Epidermal melanocyte (primary cell): ENCODE measurements around the gene ADM.
"Not testable (repeated sequence)": the region's sequence is repeated elsewhere in the genome, so short reads cannot be mapped to it uniquely, and the experiment has no call there.

Source experiments
- DNase-seq: peaks from one replicate; pipeline ENCODE4 v3.0.0; 2011; ENCODE audit warnings: low spot score; ENCODE audit not compliant: insufficient read length

ADM gene

GRCh38 chr11:10304495-10305261 is at the start of gene ADM:
Gene ADM, plus strand, starts transcription at chr11:10305073. Its CDS starts 628 bp downstream, at chr11:10305701.
- peak; percentile 65 for DNase-seq

- no peak for DNase-seq
Observed at GRCh38 chr11:10255388-10256125, 49.3 kb upstream of the ADM start.

GRCh38 chr11:10257478-10257877 is 47.4 kb upstream of the ADM start:
- no peak for DNase-seq

- DNase-seq: no peak
Observed at GRCh38 chr11:10261821-10262220, 43.1 kb upstream of the ADM start.

GRCh38 chr11:10263929-10264328 is 40.9 kb upstream of the ADM start:
- no peak for DNase-seq

GRCh38 chr11:10264716-10265115 is 40.2 kb upstream of the ADM start:
- not testable (repeated sequence) for DNase-seq

GRCh38 chr11:10265936-10266335 is 38.9 kb upstream of the ADM start:
- DNase-seq: no peak

- DNase-seq: no peak
Observed at GRCh38 chr11:10267821-10268220, 37.1 kb upstream of the ADM start.

- no peak for DNase-seq
Observed at GRCh38 chr11:10268746-10269488, 36.0 kb upstream of the ADM start.

GRCh38 chr11:10272132-10272531 is 32.7 kb upstream of the ADM start:
- DNase-seq: no peak

- no peak for DNase-seq
Observed at GRCh38 chr11:10273738-10274137, 31.1 kb upstream of the ADM start.

- DNase-seq: no peak
Observed at GRCh38 chr11:10274726-10275125, 30.1 kb upstream of the ADM start.

GRCh38 chr11:10275714-10276113 is 29.2 kb upstream of the ADM start:
- DNase-seq: peak; percentile 22

- no peak for DNase-seq
Observed at GRCh38 chr11:10282117-10282516, 22.8 kb upstream of the ADM start.

- no peak for DNase-seq
Observed at GRCh38 chr11:10283991-10284390, 20.9 kb upstream of the ADM start.

GRCh38 chr11:10285148-10285802 is 19.6 kb upstream of the ADM start:
- no peak for DNase-seq

- no peak for DNase-seq
Observed at GRCh38 chr11:10287140-10287539, 17.7 kb upstream of the ADM start.

- no peak for DNase-seq
Observed at GRCh38 chr11:10287766-10288715, 16.8 kb upstream of the ADM start.

GRCh38 chr11:10288881-10289764 is 15.8 kb upstream of the ADM start:
- no peak for DNase-seq
